Measurements from ENCODE around the gene FGF6.
"Not testable (repeated sequence)": the region's sequence is repeated elsewhere in the genome, so short reads cannot be mapped to it uniquely, and the experiment has no call there.

Gene FGF6

GRCh38 chr12:4418913-4419312 is 26.7 kb downstream of the FGF6 start:
- DNase-seq (ENCODE audit: low read depth): no peak

GRCh38 chr12:4417936-4418335 is 27.7 kb downstream of the FGF6 start:
- DNase-seq (ENCODE audit: low read depth): no peak

- no peak for DNase-seq (ENCODE audit: low read depth)
Measured at GRCh38 chr12:4417455-4417854, 28.2 kb downstream of the FGF6 start.

- DNase-seq (ENCODE audit: low read depth): no peak
Measured at GRCh38 chr12:4416276-4416675, 29.3 kb downstream of the FGF6 start.

GRCh38 chr12:4412465-4412864 is 33.1 kb downstream of the FGF6 start:
- DNase-seq (ENCODE audit: low read depth): no peak

GRCh38 chr12:4412056-4412455 is 33.6 kb downstream of the FGF6 start:
- DNase-seq (ENCODE audit: low read depth): no peak

GRCh38 chr12:4407136-4407535 is 38.5 kb downstream of the FGF6 start:
- no peak for DNase-seq (ENCODE audit: low read depth)

- DNase-seq (ENCODE audit: low read depth): not testable (repeated sequence)
Measured at GRCh38 chr12:4404877-4405637, 40.6 kb downstream of the FGF6 start.

- no peak for DNase-seq (ENCODE audit: low read depth)
Measured at GRCh38 chr12:4402996-4403395, 42.6 kb downstream of the FGF6 start.

GRCh38 chr12:4401117-4401516 is 44.5 kb downstream of the FGF6 start:
- DNase-seq (ENCODE audit: low read depth): no peak

- no peak for DNase-seq (ENCODE audit: low read depth)
Measured at GRCh38 chr12:4395818-4396217, 49.8 kb downstream of the FGF6 start.

GRCh38 chr12:4393211-4393610 is 52.4 kb downstream of the FGF6 start:
- DNase-seq (ENCODE audit: low read depth): no peak

- DNase-seq (ENCODE audit: low read depth): no peak
Measured at GRCh38 chr12:4392223-4392742, 53.3 kb downstream of the FGF6 start.

GRCh38 chr12:4388662-4389061 is 57.0 kb downstream of the FGF6 start:
- DNase-seq (ENCODE audit: low read depth): no peak

- DNase-seq (ENCODE audit: low read depth): no peak
Measured at GRCh38 chr12:4388032-4388431, 57.6 kb downstream of the FGF6 start.

GRCh38 chr12:4387607-4388006 is 58.0 kb downstream of the FGF6 start:
- no peak for DNase-seq (ENCODE audit: low read depth)

GRCh38 chr12:4386801-4387200 is 58.8 kb downstream of the FGF6 start:
- no peak for DNase-seq (ENCODE audit: low read depth)

Data from HS-5 (cell line).